Activated CD4-positive, CD25-positive, alpha-beta regulatory T cell (primary cell): Measurements from ENCODE around the gene ZNF507.
A peak's percentile ranks its signal among the peaks of the same experiment; 100 is the strongest.

ENCODE experiments used
- DNase-seq, 4 experiments: peaks; one replicate each; lab custom pipeline; 2025; lab: John Stamatoyannopoulos, UW

Gene ZNF507

DNA sequence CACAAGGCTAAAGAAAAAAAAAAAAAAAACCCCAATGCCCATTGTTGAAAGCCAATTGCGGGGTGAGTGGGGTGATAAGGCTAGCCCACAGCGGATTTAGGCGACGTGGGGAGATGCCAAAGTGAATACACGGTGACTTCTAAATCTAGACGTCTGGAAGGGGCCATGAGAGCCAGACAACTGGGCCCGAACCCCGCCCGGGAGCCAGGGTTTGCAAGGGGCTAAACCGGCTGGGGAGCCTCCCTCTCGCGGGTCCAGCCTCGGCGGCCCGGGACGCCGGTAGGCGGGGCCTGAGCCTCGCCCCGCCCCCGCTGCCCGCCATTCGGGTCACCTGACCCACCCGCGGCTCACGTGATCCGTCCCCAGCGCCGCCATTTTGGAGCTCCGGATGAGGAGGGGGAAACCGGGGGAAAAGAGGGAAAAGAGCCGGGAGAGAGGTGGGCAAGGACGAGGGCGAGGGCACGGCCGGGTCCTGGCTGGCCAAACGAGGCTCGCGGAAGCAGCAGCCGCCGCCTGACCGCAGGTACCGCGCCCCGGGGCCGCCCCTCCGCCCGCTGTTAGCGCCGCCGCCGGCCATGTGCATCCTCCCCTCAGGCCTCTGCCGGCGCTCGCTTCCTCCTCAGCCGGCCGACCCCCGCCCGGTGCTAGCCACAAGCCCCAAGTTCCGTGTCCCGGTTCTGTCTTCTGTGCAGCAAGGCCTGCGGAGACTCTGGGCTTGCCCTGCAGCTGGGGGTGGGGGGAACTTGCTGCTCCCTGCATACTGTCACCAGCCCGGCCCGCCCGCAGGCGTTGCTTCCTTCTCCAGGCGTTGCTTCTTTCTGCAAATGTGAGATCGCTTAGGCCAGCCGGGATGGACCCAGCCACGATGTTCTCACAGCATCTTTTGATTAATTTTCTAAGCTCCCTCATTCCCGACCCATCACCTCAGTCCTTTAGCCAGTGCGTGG, at the start of gene ZNF507:
ZNF507 (plus strand) TSS at position 350 of the 947 bp plus-strand sequence. CDS start 7,221 bp downstream, outside the sequence.
- DNase-seq = peak; percentile 68 to 73 (median 71)

DNA sequence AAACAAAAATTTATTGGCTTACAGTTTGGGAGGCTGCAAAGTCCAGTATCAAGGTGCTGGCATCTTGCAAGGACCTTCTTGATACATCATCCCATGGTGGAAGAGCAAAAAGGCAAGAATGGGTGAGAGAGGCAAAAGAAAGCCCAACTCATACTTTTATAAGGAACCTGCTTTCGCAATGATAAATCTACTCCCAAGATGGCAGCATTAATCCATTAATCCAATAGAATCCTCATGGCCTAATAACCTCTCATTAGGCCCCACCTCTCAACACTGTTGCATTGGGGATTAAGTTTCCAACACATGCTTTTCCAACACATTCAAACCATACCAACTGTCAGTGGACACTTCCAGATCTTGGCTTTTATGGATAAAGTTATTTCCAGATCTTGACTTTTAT, 48.7 kb upstream of the ZNF507 start:
- no peak for DNase-seq

DNA sequence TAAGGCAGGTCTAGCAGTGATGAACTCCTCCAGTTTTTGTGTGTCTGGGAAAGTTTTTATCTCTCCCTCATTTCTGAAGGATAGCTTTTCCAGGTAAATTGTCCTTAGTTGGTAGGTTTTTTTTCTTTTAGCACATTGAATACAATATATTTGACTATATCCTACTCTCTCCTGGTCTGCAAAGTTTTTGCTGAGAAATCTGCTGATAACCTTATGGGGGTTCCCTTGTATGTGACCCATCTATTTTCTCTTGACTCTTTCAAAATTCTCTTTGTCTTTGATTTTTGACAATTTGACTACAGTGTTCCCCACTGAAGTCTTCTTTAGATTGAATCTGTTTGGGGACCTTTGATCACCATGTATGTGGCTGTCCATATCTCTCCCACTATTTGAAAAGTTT, 42.6 kb upstream of the ZNF507 start:
- no peak for DNase-seq

DNA sequence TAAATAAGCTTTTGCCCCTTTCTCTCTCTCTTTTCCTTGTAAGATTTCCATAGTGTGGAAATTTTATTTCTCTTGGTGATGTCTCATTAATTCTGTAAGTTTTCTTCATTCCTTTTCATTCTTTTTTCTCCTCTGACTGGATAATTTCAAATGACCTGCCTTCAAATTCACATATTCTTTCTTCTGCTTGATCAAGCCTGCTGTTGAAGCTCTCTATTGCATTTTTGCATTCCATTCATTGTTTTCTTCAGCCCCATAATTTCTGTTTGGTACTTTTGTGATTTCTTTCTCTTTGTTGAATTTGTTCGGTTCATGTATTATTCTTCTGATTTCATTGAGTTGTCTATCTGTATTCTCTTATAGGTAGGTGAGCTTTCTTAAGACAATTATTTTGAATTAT, 42.2 kb upstream of the ZNF507 start:
- no peak for DNase-seq

DNA sequence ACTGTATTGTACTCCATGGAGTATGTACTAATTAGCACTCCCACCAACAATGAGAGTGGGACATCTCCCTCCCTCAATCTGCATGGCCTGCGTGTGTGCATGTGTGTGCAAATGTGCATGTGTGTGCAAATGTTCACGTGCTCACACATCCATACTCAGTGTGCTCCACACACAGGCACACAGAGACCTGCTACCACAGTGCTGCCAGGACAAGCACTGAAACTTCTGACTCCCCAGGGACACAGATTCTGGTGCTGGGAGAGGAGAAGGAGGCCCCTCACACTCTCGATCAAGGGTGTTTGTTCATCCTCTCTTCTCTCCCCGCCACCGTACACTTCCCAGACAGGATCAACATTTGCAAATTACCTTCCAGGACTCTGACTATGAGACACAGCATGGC, 37.8 kb upstream of the ZNF507 start:
- no peak for DNase-seq

DNA sequence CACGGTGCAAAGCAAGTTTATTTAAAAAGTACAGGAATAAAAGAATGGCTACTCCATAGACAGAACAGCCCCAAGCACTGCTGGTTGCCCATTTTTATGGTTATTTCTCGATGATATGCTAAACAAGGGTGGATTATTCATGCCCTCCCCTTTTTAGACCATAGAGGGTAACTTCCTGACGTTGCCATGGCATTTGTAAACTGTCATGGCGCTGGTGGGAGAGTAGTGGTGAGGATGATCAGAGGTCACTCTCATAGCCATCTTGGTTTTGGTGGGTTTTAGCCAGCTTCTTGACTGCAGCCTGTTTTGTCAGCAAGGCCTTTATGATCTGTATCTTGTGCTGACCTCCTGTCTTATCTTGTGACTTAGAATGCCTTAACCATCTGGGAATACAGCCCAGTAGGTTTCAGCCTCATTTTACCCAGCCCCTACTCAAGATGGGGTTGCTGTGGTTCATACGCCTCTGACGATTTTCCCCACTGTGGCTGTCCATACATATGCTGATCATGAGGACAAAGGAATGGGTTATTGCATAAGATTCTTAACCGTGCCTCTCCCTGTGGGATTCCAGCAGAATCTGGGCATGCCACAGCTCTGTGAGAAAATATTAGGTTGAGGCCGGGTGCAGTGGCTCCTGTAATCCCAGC, 36.9 kb upstream of the ZNF507 start:
- no peak for DNase-seq

DNA sequence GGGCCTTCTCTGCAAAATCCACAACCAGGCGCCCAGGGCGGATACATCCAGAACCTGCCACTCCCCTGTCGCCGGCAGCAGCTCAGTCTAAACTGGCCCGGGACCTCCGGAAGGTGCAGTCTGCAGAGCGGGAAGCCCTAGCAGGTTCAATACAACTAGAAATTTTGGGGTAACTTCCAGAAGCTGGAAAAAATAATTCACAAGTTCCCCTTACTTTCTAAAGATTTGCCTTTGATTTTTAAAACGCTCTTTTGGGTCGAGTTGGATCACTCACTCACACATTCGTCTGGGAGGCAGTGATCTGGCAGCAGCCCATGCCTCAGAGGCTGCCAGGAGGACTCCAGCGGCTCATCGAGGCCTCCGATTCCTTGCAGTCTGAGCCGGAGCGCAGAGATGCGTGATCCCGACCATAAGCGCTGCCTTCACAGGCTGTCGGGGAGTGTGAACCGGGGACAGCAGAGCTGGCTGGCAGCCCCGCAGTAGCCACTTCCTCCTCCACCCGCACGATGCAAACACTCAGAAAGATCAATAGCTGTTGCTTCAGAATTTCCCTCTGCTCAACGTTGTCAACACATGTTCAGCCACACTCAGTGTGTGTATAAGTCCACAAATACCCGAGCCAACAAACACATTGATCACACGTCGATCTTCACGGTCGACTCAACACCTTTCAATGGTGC, 35.6 kb upstream of the ZNF507 start:
- DNase-seq = no peak

DNA sequence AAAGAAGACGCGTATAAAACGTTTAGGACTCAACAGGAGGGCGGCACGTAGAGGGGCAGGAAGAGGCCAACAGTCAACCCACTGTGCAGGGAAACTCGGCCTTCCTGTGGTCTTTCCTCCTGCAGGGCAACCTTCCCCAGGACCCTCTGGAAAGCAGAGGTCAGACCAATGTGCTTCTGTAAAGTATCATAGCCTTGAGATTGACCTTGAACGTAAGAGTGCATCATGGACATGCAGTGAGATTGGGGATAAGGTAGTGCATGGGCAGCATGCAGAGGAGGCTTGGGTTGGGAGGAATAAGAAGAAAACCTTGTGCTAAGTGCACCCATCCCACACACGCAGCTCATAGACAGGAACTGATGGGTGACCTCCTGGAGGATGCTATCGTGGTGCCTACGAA, 34.0 kb upstream of the ZNF507 start:
- no peak for DNase-seq

DNA sequence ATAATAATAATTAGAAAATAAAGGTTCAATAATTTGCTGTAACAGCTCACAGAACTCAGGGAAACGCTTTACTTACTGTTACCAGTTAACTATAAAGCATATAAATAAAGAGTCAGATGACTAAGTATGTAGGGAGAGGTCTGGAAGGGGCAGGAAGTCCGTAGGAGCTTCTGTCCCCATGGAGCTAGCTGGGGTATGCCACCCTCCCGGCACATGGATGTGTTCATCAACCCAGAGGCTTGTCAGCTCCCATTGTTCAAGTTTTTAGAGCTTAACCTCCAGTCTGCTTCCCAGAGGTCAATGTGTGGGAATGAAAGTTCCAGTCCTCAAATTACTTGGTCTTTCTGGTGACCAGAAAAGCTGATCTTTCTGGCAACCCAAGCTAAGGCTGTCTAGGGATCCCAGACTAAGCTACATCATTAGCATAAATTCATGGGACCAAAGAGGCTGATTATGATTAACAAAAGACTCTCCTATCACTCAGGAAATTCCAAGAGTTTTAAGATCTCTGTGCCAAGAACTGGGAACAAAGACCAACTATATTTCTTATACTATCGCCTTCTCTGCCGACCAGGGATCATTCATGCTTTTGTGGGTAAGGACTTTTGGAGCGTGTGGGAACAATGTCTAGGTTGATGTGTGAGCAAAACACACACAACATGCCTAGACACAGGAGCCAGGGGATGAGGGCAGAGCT, 31.7 kb upstream of the ZNF507 start:
- no peak for DNase-seq

DNA sequence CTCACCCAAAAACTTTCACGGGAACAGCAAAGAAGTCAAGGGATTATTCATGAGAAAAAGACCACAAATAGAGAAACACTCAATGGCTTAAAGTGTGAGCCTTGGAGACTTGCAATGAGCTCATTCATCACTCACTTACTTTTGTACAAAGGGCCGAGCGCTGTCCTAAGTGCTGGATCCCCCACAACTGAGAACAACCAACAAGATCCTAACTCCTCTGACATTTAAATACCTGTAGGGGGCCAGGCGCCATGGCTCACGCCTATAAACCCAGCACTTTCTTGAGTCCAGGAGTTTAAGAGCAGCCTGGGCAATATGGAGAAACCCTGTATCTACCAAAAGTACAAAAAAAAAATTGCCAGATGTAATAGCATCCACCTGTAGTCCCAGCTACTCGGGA, 29.4 kb upstream of the ZNF507 start:
- DNase-seq = no peak

DNA sequence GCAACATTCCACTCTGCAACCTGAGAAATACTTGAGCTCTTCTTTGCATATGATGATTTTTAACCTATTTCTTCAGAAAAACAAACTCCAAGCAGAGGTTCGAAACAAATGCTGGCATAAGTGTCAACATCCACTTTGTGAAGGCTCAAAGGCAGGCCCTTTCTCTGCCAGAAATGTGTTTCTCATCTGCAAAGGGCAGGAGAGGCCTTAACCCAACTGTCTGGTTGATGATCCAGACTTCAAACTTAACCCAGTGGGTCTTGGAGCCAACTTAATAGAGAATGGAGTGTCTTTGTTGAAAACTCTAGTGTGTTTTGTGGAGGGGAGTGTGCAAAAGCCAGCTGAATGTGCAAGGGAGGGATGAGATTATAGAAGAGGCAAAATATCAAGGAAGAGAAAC, 28.3 kb upstream of the ZNF507 start:
- no peak for DNase-seq

DNA sequence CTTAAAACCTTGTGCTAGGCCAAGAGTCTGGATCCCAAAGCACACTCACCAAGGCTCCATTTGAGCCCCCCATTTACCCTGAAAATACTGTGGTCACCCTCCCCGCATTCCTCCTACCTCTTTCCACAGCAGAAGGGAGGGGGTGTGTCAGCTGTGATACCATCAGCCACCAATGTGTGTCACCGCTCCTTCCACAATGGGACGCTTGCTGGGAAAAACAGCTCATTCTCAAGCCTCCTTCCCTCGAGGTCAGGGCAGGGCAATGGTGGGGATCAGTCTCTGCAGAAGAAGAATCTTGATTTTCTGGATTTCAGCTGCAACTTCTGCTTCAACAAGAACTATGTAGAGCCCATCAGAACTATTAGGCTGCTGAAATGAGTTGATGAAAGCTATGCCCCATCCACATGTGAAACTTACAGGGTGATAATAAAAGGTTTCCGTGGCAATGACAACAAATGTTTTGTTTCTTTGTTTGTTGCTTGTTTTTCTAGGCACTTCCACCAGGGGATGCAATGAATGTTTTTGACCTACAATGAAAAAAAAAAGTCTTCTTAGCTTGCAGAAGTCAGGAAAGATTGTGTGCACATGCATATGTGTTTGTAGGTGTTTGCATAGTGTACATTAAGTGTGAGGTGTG, 26.4 kb upstream of the ZNF507 start:
- no peak for DNase-seq

DNA sequence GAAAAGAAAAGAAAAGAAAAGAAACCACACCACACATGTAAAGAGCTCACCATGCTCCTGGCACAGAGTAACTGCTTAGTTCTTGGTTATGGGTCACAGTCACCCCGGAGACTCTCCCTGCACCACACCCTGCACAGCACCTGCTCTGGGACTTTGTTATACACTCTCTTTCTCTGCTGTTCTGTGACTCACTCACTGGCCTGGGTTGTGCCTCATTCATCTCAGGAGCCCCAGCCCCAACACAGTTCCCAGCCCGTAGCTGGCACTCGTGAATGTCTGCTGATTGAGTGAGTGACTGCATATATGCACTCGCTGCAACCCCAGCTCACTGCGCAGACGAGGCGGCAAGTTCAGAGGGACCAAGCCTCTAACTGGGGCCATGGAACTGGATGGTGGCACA, 22.9 kb upstream of the ZNF507 start:
- no peak for DNase-seq

DNA sequence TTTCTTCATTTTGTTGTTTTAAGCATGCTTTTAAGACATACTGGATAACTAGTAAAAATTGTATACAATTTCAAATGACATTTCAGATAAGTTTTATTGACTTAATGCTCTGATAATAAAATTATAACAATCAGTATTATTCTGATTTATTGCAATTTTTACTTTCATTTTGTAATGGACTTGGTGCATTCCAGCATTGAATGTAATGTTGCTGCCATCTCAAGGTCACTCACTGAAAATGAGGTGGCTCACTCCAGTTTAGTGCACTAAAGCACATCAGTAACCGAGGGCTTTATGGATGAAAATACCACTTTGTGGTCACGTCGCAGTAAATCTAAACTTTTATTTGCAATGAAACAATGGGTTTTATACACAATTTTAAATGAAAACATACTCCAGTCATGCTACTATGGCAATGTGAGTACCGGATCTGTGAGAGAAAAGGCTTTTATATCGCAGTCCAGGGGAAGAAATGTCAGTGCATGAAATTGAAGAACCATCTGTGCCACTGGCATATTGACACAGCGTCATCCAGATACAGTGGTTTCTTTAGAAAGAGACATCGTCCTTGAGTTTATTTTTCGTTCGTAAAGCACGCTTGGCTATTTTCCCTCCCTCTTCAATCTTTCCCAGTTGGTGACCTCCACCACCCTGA, 20.7 kb upstream of the ZNF507 start:
- no peak for DNase-seq

DNA sequence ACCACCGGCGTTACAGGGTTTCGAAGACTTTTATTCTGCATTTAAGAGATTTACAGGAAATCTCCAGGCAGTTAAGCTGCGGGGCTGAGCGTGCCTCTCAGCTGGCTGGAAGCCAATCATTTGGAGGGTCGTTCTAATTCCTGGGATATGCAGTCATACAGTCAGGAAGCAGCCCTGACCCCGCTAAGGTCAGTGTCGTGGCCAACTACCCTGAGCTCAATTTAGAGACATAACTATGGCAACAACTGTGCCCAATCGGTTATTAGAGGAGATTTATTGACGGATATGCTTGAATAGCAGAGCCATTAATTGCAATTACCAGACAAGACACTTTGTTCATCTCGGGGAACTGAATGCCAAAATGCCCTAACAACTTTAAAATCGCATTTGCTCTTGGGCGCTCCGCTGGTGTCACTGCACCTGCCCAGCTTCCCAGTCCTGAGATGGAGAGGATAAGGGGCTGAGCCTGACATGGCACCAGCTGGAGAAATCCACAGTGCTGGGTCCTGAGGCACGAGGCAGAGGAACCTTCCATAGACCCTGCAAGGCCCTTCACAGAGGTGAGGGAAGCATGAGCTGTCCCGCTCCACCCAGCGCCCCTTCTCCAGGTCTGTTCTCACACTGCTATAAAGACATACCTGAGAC, 15.1 kb upstream of the ZNF507 start:
- DNase-seq = no peak

DNA sequence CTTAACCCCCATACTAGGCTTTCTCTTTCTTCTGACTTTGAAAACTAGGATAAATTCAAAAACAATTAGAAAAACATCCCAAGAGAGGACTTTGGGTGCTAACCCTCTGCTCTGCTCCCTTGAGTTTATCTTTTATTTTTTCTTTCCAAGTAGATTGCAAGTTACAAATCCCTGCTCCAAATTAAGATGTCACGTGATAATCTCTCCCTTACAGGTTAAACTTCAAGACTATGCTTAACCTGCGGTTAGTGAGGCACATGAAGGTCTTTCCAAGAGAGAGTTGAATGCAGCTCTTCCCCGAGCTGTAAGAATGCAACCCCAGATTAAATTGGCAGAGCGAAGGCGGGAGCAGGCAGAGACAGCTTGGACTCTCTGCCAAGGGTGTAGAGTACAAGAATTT, 12.2 kb upstream of the ZNF507 start:
- DNase-seq = no peak

DNA sequence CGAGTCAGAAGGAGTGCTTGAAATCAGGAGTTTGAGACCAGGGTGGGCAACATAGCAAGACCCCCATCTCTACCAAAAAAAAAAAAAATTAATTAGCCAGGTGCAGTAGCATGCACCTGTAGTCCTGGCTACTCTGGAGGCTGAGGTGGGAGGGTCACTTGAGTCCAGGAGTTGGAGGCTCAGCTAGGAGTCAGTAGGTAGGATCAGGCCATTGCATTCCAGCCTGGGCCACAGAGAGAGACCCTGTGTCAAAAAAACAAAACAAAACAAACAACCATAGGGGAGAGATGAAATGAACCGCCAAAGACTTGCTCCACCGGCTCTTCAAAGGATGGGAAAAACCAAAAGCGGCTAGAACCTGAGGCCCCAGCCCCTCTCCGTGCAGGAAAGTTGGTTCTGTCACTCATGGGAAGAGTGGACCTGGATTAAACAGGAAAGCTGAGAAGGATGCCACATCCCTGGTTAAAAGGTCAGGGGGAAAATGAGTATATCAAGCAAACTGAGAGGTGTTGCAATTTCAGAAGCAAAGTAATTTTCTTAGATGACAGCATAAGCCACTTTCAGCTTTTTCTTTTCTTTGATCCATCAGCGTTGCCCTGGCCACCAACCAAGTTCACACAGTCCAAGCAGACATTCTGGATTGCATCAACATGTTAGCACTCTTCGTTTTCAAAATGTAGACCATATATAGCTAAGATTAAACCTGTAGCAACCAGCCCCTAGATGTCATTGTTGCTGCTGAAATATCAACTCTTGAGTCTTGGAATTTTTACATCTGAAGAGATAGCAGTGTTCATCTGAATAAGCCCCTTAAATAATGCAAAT, 8.9 kb upstream of the ZNF507 start:
- no peak for DNase-seq

DNA sequence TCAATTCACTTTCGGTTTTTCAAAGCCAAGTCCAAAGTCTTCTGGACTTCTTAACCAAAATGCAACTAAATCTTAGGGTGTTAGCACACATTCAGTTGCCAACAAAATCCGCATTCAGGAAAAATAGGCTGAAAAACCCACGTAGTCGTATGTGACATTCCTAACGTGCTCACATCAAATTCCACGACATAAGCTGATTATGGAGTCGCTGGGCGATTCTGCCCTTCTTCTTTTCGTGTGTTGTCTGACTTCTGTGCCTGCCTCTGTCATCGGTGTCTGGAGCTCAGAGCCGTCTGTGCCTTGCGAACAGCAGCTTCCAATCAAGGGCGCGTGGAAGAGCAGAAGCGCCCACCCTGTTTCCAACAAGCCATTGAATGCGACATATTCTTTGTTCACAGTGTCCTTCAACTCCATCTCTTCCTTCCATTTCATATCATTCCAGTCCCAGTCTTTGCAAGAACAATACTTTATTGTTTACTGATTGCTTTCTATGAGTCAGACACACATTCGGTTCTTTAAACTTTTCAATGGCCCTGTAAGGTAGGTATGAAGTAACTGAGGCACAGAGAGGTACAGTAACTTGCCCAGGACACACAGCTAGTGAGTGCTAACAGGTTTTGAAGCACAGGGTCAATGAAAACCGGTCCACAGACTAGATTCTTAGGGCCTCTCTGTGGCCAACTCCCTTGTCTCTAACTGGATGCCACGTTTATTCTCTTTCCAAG, 8.2 kb upstream of the ZNF507 start:
- DNase-seq = no peak

DNA sequence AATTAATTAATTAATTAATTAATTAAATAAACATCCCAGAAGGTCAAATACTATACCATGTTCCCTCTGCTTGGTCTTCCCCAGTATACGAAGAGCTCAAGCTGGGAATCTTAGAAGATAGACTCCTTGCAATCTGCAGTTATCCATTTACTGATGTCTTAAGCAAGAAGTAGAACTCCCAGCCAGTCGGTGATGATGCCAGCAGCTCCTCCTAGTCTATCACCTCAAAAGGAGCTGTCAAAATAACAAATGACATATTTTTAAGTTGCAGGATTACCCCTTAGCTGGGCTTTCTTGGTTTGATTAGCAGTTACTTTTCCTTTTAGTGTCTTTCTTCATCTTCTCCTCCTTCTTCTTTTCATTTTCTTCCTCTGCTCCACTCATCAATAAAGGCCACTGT, 6.0 kb upstream of the ZNF507 start:
- no peak for DNase-seq
